ENCODE measurements around the gene SEL1L3. TPM values are rescaled to one million over a fixed set of nuclear protein-coding genes. Genes with fewer than 3 reads are reported as not detected.

The SEL1L3 gene
- total RNA-seq, 1 donor from 2014 or later = 8.3 TPM

GRCh38 chr4:25759101-25759500, 103.7 kb downstream of the SEL1L3 start:
- Histone ChIP-seq H3K4me3 (no peak overlapping the region), H3K27ac (no peak overlapping the region), H3K9me3 (no peaks in the 10 kb centered on the region), H3K27me3 (no peaks in the 10 kb centered on the region), H3K4me1 (no peaks in the 10 kb centered on the region), H3K36me3 (no peaks in the 10 kb centered on the region)
- intact Hi-C loops (cut with DNase I) = no loop called here
- TF ChIP-seq POLR2A (IDR thresholded peaks at IDR 0.05) = no peak
- TF ChIP-seq, protein P1, sequence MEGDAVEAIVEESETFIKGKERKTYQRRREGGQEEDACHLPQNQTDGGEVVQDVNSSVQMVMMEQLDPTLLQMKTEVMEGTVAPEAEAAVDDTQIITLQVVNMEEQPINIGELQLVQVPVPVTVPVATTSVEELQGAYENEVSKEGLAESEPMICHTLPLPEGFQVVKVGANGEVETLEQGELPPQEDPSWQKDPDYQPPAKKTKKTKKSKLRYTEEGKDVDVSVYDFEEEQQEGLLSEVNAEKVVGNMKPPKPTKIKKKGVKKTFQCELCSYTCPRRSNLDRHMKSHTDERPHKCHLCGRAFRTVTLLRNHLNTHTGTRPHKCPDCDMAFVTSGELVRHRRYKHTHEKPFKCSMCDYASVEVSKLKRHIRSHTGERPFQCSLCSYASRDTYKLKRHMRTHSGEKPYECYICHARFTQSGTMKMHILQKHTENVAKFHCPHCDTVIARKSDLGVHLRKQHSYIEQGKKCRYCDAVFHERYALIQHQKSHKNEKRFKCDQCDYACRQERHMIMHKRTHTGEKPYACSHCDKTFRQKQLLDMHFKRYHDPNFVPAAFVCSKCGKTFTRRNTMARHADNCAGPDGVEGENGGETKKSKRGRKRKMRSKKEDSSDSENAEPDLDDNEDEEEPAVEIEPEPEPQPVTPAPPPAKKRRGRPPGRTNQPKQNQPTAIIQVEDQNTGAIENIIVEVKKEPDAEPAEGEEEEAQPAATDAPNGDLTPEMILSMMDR (IDR thresholded peaks at IDR 0.05) = no peak
- TF ChIP-seq POLR2AphosphoS5 (IDR thresholded peaks at IDR 0.05; ENCODE audit: insufficient read depth in 1 of 2, low read depth in 1 of 2) = no peak
- DNase-seq (ENCODE audit: extremely low spot score in 2 of 2) = no peak

GRCh38 chr4:25757452-25757851, 105.3 kb downstream of the SEL1L3 start:
- no peaks in the 10 kb centered on the region for H3K27me3 ChIP-seq
- no peaks in the 10 kb centered on the region for H3K9me3 ChIP-seq
- no peaks in the 10 kb centered on the region for H3K36me3 ChIP-seq
- H3K4me3 ChIP-seq = no peak overlapping the region
- intact Hi-C loops (cut with DNase I) = no loop called here
- no peak overlapping the region for H3K27ac ChIP-seq
- no peaks in the 10 kb centered on the region for H3K4me1 ChIP-seq
- TF ChIP-seq, protein P1 (IDR thresholded peaks at IDR 0.05) = no peak
- TF ChIP-seq POLR2A (IDR thresholded peaks at IDR 0.05) = no peak
- TF ChIP-seq POLR2AphosphoS5 (IDR thresholded peaks at IDR 0.05; ENCODE audit: insufficient read depth in 1 of 2, low read depth in 1 of 2) = no peak
- DNase-seq (ENCODE audit: extremely low spot score in 2 of 2) = no peak

DNA sequence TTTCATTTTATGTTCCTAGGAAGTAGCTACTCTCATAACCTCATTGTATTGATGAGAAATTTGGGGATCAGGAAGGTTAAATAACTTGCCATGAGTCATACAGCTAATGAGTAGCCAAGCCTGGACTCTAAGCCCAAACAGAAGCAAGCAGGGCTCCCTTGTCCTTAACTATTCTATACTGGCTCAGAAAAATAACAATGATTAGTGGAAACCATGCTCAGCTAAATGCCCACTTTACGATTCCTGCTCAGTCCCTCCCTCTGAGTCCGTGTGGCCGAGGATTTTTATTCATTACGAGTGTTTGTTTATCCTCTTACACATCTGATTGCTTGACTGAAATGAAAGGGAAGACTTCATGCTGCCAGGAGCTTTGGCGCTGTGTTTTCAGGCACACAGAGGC, 106.3 kb downstream of the SEL1L3 start:
- Histone ChIP-seq H3K4me1 (no peaks in the 10 kb centered on the region), H3K4me3 (no peak overlapping the region), H3K27me3 (no peaks in the 10 kb centered on the region), H3K9me3 (no peaks in the 10 kb centered on the region), H3K27ac (no peak overlapping the region), H3K36me3 (no peaks in the 10 kb centered on the region)
- no peak for DNase-seq (ENCODE audit: extremely low spot score in 2 of 2)
- no peak for TF ChIP-seq POLR2A (IDR thresholded peaks at IDR 0.05)
- TF ChIP-seq, protein P1 (IDR thresholded peaks at IDR 0.05) = no peak
- TF ChIP-seq POLR2AphosphoS5 (IDR thresholded peaks at IDR 0.05; ENCODE audit: insufficient read depth in 1 of 2, low read depth in 1 of 2) = no peak
- intact Hi-C loops (cut with DNase I) = no loop called here

DNA sequence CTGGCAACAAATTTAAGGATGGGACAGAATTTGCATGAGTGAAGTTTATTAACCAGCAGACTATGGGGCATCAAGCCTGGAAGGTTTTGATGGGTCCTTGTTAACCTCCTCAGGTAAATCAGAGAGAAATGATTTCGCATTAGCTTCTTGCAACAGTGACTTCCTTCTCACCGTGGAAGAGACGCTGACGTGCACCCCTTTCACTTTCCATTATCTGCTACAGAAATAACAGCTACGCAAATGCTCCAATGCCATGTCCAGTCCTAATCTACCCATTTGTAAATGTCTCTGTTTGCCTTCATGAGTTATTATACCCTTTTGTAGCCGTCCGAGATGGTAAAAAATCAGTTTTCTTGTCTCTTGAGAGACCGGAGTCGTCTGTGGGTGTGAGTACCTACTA, 106.9 kb downstream of the SEL1L3 start:
- intact Hi-C loops (cut with DNase I) = no loop called here
- TF ChIP-seq POLR2AphosphoS5 (IDR thresholded peaks at IDR 0.05; ENCODE audit: insufficient read depth in 1 of 2, low read depth in 1 of 2) = no peak
- TF ChIP-seq, protein P1 (IDR thresholded peaks at IDR 0.05) = no peak
- no peak for TF ChIP-seq POLR2A (IDR thresholded peaks at IDR 0.05)

DNA sequence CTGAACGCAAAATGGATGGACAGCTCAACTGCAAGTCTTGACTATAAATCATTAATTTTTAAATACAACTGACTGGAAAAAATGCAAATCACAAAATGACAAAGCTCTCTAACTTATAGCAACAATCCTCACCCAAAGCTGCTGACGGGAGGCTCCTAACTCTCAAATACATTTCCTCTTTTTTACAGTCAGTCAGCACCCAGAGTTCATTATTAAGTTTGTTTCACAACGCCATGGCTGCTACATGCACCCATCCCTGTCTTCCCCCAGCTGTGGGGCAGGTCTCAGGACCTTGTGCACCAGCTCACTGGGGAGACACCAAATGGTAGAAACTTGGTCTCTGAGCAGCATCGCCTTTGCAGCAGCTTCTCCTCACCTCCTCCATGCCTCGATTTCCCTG, 109.5 kb downstream of the SEL1L3 start:
- H3K4me1 ChIP-seq = no peaks in the 10 kb centered on the region
- intact Hi-C loops (cut with DNase I) = no loop called here
- no peak overlapping the region for H3K27ac ChIP-seq
- TF ChIP-seq POLR2A (IDR thresholded peaks at IDR 0.05) = no peak
- TF ChIP-seq, protein P1 (IDR thresholded peaks at IDR 0.05) = no peak
- TF ChIP-seq POLR2AphosphoS5 (IDR thresholded peaks at IDR 0.05; ENCODE audit: insufficient read depth in 1 of 2, low read depth in 1 of 2) = no peak
- DNase-seq (ENCODE audit: extremely low spot score in 2 of 2) = no peak
- no peak overlapping the region for H3K4me3 ChIP-seq
- no peaks in the 10 kb centered on the region for H3K9me3 ChIP-seq
- H3K36me3 ChIP-seq = no peaks in the 10 kb centered on the region
- no peaks in the 10 kb centered on the region for H3K27me3 ChIP-seq

More for the DNA sequence above, 106.9 kb downstream of the SEL1L3 start:
- Histone ChIP-seq H3K36me3 (no peaks in the 10 kb centered on the region), H3K27ac (no peak overlapping the region), H3K27me3 (no peaks in the 10 kb centered on the region), H3K4me1 (no peaks in the 10 kb centered on the region), H3K4me3 (no peak overlapping the region), H3K9me3 (no peaks in the 10 kb centered on the region)
- no peak for DNase-seq (ENCODE audit: extremely low spot score in 2 of 2)
